ENCODE measurements around the gene GJC2. TPM values are rescaled to one million over a fixed set of nuclear protein-coding genes. Genes with fewer than 3 reads are reported as not detected.

The GJC2 gene
- polyA plus RNA-seq, 1 donor from 2014 or later = 2.3 TPM

DNA sequence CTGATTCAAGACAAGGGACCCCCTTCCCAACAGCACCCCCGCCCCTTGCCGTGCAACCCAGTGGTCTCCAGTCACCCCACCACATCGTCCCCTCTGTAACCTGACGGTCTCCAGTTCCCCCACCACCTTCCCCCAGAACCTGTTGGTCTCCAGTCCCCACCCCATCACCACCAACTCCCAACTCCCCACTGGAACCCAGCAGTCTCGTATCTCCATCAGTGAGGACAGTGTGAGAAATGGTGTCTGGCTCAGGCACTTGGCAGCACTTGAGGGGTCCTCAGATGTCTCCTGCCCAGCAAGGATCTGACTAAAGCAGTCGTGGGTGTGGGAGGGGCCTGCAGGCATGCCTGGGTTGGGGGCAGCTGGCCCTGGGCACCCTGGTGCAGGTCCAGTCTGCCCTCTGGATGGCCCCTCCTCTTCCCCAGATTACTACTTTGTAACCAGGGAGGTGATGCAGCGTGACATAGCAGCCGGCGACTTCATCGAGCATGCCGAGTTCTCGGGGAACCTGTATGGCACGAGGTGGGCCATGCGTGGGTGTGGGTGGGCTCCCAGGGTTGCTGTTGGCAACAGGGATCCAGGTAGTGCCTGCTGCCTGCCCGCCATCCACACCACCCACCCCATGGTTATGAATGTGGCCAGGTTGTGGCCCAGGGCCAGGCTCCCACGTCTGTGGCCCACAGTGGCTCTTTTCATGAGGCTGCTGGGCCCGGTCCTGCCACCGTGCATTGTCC lies 3.1 kb upstream of the GJC2 start:
- no peaks in the 10 kb centered on the region for H3F3A ChIP-seq (ENCODE audit: insufficient read depth, low read length, poor library complexity, severe bottlenecking)
- H4K20me1 ChIP-seq (ENCODE audit: insufficient read depth) = peaks cover 10% of the 10 kb centered on the region
- no peaks in the 10 kb centered on the region for H3K9me2 ChIP-seq (ENCODE audit: insufficient read depth, low read length)
- H3K27me3 ChIP-seq (ENCODE audit: insufficient read depth, low read depth, low read length) = no peaks in the 10 kb centered on the region
- TF ChIP-seq, protein P1, sequence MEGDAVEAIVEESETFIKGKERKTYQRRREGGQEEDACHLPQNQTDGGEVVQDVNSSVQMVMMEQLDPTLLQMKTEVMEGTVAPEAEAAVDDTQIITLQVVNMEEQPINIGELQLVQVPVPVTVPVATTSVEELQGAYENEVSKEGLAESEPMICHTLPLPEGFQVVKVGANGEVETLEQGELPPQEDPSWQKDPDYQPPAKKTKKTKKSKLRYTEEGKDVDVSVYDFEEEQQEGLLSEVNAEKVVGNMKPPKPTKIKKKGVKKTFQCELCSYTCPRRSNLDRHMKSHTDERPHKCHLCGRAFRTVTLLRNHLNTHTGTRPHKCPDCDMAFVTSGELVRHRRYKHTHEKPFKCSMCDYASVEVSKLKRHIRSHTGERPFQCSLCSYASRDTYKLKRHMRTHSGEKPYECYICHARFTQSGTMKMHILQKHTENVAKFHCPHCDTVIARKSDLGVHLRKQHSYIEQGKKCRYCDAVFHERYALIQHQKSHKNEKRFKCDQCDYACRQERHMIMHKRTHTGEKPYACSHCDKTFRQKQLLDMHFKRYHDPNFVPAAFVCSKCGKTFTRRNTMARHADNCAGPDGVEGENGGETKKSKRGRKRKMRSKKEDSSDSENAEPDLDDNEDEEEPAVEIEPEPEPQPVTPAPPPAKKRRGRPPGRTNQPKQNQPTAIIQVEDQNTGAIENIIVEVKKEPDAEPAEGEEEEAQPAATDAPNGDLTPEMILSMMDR (IDR thresholded peaks at IDR 0.05; ENCODE audit: poor library complexity, severe bottlenecking) = no peak
- TF ChIP-seq POLR2AphosphoS5 (IDR thresholded peaks at IDR 0.05) = no peak
- TF ChIP-seq REST (IDR thresholded peaks at IDR 0.05; ENCODE audit: borderline replicate concordance) = no peak
- TF ChIP-seq SMC3 (conservative IDR thresholded peaks at IDR 0.05; ENCODE audit: poor library complexity) = no peak
- no peak for TF ChIP-seq MXI1 (conservative IDR thresholded peaks at IDR 0.05; ENCODE audit: poor library complexity, severe bottlenecking)
- no peak for TF ChIP-seq EP300 (conservative IDR thresholded peaks at IDR 0.05; ENCODE audit: poor library complexity, severe bottlenecking)
- TF ChIP-seq EZH2 (IDR thresholded peaks at IDR 0.05; ENCODE audit: borderline replicate concordance, insufficient read depth, low read length, poor library complexity, severe bottlenecking) = no peak
- no peak for TF ChIP-seq TAF1 (IDR thresholded peaks at IDR 0.05; ENCODE audit: low read depth)
- TF ChIP-seq RAD21 (conservative IDR thresholded peaks at IDR 0.05) = no peak
- peaks cover 19% of the 10 kb centered on the region for H3K79me2 ChIP-seq (replicated peaks; ENCODE audit: insufficient read depth, low read length)
- no peak overlapping the region for H3K9ac ChIP-seq (ENCODE audit: low read length)
- no peaks in the 10 kb centered on the region for H3K9me3 ChIP-seq (ENCODE audit: low read length)
- no peaks in the 10 kb centered on the region for H3K36me3 ChIP-seq (ENCODE audit: insufficient read depth, low read length)
- H3K4me2 ChIP-seq (ENCODE audit: low read length) = no peak overlapping the region
- H3K27ac ChIP-seq (ENCODE audit: low read length) = no peak overlapping the region
- H2AFZ ChIP-seq (ENCODE audit: low read depth, low read length) = no peak overlapping the region
- no peak overlapping the region for H3K4me3 ChIP-seq (ENCODE audit: low read length)

- no peaks in the 10 kb centered on the region for H3K27me3 ChIP-seq (ENCODE audit: insufficient read depth, low read depth, low read length)
- H3K9ac ChIP-seq (ENCODE audit: low read length) = no peak overlapping the region
- no peak overlapping the region for H3K4me3 ChIP-seq (ENCODE audit: low read length)
- no peak for TF ChIP-seq TAF1 (IDR thresholded peaks at IDR 0.05; ENCODE audit: low read depth)
- TF ChIP-seq POLR2AphosphoS5 (IDR thresholded peaks at IDR 0.05) = no peak
- TF ChIP-seq, protein P1 (IDR thresholded peaks at IDR 0.05; ENCODE audit: poor library complexity, severe bottlenecking) = no peak
- TF ChIP-seq EZH2 (IDR thresholded peaks at IDR 0.05; ENCODE audit: borderline replicate concordance, insufficient read depth, low read length, poor library complexity, severe bottlenecking) = no peak
- TF ChIP-seq RAD21 (conservative IDR thresholded peaks at IDR 0.05) = no peak
- no peak for TF ChIP-seq SMC3 (conservative IDR thresholded peaks at IDR 0.05; ENCODE audit: poor library complexity)
- TF ChIP-seq REST (IDR thresholded peaks at IDR 0.05; ENCODE audit: borderline replicate concordance) = no peak
- peaks cover 13% of the 10 kb centered on the region for H3K79me2 ChIP-seq (replicated peaks; ENCODE audit: insufficient read depth, low read length)
- H3K36me3 ChIP-seq (ENCODE audit: insufficient read depth, low read length) = no peaks in the 10 kb centered on the region
- H3K27ac ChIP-seq (ENCODE audit: low read length) = no peak overlapping the region
- no peaks in the 10 kb centered on the region for H3K9me3 ChIP-seq (ENCODE audit: low read length)
- H3K9me2 ChIP-seq (ENCODE audit: insufficient read depth, low read length) = no peaks in the 10 kb centered on the region
- H3K4me2 ChIP-seq (ENCODE audit: low read length) = no peak overlapping the region
- no peak overlapping the region for H2AFZ ChIP-seq (ENCODE audit: low read depth, low read length)
- H3F3A ChIP-seq (ENCODE audit: insufficient read depth, low read length, poor library complexity, severe bottlenecking) = no peaks in the 10 kb centered on the region
- H4K20me1 ChIP-seq (ENCODE audit: insufficient read depth) = peaks cover 7% of the 10 kb centered on the region
Measured at GRCh38 chr1:228147151-228147693, 2.5 kb upstream of the GJC2 start.

Measured in neural cell (in vitro differentiated cells).